RPMI8226 (cell line): Measurements from ENCODE around the gene TDRD6.

ENCODE experiments used
- DNase-seq: peaks from one replicate; pipeline ENCODE4 v3.0.0-alpha.2; 2015

TDRD6 gene

DNA sequence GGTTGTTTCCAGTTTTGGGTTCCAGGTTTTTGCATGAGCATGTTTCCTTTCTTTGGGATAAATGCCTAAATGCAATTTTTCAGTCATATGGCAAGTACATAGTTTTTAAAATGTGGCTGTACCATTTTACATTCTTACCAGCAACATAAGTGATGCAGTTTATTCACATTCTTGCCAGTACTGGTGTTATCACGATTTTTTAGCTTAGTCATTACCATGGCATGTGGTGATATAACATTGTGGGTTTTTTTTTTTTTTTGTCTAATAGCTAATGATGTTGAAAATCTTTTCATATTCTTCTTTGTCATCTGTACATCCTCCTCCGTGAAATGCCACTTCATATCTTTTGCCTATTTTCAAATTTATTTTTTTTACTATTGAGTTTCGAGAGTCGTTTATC lies 2.9 kb upstream of the TDRD6 start:
- DNase-seq, result no peak

DNA sequence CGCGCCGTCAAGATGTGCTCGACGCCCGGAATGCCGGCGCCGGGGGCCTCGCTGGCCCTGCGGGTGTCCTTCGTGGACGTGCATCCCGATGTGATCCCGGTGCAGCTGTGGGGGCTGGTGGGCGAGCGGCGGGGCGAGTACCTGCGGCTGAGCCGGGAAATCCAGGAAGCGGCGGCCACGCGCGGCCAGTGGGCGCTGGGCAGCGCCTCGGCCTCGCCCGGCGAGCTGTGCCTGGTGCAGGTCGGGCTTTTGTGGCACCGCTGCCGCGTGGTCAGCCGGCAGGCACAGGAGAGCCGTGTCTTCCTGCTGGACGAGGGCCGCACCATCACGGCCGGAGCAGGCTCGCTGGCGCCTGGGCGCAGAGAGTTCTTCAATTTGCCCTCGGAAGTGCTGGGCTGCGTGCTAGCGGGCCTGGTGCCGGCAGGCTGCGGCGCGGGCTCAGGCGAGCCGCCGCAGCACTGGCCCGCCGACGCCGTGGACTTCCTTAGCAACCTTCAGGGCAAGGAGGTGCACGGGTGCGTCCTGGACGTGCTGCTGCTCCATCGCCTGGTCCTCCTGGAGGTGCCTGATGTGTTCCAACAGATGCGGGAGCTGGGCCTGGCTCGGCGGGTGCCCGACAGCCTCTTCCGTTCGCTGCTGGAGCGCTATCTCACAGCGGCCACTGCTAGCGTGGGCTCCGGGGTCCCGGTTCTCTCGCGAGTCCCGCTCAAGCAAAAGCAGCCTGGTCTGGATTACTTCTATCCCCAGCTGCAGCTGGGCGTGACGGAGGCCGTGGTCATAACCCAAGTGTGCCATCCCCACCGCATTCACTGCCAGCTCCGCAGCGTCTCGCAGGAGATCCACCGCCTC lies 656 bp downstream of the TDRD6 start:
- DNase-seq, result no peak

GRCh38 chr6:46688966-46689335 lies 1.3 kb downstream of the TDRD6 start:
- DNase-seq, result no peak

DNA sequence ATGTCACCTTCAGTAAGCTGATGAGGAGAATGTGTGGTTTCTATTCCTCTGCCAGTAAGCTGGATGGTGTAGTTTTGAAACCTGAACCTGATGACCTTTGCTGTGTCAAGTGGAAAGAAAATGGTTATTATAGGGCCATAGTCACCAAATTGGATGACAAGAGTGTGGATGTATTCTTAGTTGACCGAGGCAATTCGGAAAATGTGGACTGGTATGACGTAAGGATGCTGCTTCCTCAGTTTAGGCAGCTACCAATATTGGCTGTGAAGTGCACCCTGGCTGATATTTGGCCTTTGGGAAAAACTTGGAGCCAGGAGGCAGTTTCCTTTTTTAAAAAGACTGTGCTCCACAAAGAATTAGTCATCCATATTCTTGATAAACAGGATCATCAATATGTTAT lies 2.0 kb downstream of the TDRD6 start:
- DNase-seq, result no peak

GRCh38 chr6:46690141-46690755 lies 2.6 kb downstream of the TDRD6 start:
- no peak for DNase-seq

DNA sequence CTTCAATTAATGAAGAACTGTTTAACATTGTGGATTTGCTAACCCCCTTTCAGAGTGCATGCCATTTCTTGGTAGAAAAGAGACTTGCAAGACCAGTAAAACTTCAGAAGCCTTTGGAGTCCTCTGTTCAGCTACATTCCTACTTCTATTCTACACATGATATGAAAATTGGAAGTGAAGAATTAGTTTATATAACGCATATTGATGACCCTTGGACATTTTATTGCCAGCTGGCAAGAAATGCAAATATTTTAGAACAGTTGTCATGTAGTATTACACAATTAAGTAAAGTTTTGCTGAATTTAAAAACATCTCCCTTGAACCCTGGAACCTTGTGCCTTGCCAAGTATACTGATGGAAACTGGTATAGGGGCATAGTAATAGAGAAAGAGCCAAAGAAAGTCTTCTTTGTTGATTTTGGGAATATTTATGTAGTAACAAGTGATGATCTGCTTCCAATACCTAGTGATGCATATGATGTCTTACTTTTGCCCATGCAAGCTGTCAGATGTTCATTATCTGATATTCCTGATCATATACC lies 3.3 kb downstream of the TDRD6 start:
- no peak for DNase-seq

- no peak for DNase-seq
These were observed 12.3 kb downstream of the TDRD6 start for GRCh38 chr6:46699970-46700369.

DNA sequence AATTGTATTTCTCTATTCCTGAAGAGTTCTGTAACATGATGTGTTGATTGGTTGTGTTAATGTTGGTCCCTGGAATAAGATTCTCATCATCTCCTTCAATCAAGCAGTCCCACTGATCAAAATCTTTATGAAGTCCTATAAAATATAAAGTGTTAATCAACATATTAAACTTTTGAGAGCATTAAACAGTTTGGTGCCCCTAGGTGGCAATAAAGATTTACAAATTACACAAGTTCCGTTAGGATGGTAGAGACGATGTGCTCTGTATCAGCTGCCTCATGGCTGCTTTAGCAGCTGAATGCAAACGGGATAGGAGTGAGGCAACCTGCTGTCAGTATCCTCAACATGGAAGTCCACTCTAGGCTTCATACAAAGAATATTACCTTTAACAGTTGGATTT lies 16.9 kb downstream of the TDRD6 start:
- no peak for DNase-seq

DNA sequence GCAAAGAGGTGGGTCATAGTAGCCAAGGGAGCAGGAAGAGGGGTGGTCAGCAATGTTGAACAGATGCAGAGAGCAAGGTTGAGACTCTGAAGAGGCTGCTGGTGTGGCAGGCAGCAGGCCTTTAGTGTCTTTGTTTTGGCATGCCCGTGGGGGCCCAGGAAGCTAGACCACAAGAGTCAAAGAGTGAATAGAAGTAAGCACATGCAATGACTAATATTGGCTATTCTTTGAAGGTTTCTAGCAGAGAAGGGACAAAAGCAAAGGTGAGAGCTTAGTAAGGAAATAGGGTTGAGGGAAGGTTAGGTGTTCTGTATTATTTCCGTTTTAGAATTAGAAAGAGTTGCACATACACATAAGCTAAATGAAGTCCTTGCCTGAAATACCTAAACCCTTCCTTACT lies 18.8 kb downstream of the TDRD6 start:
- DNase-seq, result no peak

DNA sequence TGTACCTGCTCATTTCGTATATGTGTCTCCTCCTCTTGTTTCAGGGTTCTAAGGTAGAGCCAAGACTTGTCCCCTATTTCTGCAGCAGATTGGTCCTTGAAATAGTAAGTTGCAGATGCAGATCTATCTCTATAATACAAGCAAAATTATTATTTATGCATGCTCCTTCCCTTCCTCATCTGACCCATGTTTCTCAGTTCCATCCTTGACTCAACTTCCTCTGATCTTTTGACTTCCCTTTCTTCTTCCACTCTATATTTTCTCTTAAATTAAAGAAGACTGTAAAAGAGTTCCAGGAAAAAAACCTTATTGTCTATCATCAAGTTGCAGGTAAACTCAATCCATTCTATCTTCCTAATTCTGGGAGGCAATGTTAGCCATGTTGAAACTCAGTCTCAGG lies 23.8 kb downstream of the TDRD6 start:
- no peak for DNase-seq

DNA sequence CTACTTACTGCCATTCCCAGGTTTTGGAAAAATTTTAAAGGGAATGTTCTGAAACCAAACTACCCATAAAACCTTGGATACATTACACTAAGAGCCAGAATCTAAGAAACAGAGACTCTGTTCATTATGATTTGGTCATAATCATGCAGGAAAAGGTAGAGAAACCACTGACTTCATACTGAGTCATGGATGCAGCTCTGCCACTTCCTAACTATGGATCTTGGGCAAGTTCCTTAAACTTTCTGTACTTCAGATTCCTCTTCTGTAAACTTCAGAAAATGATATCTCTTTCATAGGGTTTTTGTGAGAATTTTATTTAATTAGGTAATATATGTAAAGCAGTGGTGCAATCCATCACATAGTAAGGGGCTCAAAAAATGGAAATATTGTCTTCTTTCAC lies 27.5 kb downstream of the TDRD6 start:
- no peak for DNase-seq

- no peak for DNase-seq
These were observed 31.4 kb downstream of the TDRD6 start for GRCh38 chr6:46719099-46719498.

DNA sequence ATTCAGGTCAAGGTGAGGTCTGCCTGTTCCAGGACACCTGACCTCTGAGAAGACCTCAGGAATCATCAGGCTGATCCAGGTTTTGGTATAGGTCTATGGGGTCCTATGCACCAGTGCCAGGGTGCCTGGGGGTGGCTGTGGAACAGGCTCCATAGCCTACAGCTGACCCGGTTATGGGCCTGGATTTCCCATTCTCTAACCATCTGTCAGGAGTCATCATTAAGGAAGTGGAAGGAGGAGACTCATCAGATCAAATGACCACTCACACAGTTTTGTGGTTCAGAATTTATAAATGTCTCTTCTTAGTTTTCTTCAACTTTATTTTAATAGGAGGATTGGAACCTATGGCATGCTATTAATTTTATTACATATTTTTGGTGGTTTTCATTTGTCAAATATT lies 32.7 kb downstream of the TDRD6 start:
- DNase-seq, result no peak

GRCh38 chr6:46729787-46730326 lies 42.2 kb downstream of the TDRD6 start:
- no peak for DNase-seq

GRCh38 chr6:46730921-46731461 lies 43.3 kb downstream of the TDRD6 start:
- DNase-seq, result no peak

- DNase-seq, result no peak
These were observed 45.7 kb downstream of the TDRD6 start for GRCh38 chr6:46733341-46733801.

DNA sequence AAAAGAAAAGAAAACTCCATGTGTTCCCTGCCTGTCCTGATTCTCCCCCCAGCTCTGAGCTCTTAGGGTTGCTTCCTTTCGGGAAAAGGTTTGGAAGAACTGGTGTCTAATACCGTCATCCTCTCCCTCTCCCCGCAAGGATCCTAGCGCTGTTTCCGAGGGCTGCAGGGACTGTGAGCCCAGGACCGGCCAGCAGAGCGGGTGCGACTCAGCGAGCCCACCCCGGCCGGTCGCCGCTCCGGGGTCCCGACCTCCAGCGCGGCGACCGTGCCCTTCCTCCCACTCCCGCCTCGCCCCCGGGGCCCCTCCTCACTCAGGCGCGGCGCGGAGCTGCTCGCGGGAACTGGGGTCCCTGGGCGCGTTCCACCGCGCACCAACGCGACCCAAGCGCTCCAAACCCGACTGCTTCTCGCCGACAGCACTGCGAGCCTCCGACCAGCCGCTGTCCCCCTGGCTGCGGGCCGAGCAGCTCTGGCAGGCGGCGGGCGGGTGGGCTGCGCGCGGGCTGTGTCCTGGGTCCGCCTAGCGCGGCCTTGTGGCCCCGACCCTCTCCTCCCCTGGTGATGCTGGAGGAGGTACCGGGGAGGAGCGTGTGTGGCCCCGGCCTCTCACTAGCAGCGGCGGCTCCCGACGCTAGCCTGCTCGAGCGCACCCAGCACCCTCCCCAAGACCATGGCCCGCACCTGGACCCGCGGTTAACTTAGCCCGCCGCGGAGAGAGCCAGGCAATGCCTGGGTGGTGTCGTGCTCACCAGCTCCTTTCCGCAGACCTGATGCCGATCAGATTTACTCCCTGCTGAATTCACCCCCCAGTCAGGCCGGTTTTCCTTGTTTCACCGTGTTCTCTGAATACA lies 47.4 kb downstream of the TDRD6 start, which contains the start of gene PLA2G7:
Gene PLA2G7, minus strand, starts transcription at position 509 of the 853 bp plus-strand sequence. CDS start 12,484 bp downstream, outside the sequence.
- DNase-seq, result no peak

DNA sequence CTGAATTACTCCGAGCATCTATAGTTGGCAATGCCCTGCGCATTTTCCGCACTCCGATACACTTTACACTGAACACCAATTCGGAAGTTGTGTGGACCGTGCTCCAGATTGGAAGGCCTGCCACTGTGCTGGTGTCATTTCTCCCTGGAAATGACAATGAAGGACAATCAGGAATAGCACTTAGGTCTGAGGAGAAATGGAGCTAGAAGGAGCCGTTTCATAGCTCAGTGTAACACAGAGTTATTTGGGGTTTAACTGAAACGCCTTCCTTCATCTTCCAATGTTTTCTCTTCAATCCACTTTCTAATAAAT lies 48.0 kb downstream of the TDRD6 start:
- DNase-seq, result no peak

- DNase-seq, result no peak
These were observed 49.2 kb downstream of the TDRD6 start for GRCh38 chr6:46736906-46737305.

DNA sequence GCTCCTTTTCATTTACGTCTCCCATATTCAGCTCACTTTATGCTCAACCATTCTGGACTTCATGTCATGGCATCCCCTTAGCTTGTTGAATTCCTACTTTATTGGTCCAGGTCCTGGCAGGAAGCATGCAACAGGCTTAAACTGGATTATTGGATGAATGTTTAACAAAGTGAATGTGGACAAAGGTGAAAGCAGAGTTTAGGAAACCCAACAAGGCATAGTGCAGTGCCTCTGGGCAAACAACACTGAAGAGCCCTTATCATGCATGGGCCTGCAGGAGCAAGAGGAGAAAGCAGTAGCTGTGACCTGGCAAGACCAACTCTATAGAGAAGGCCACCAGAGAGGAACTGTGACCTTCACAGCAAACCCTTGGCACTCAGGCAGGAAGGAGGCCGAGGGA lies 53.8 kb downstream of the TDRD6 start:
- no peak for DNase-seq

GRCh38 chr6:46741910-46742309 lies 54.2 kb downstream of the TDRD6 start:
- DNase-seq, result no peak

DNA sequence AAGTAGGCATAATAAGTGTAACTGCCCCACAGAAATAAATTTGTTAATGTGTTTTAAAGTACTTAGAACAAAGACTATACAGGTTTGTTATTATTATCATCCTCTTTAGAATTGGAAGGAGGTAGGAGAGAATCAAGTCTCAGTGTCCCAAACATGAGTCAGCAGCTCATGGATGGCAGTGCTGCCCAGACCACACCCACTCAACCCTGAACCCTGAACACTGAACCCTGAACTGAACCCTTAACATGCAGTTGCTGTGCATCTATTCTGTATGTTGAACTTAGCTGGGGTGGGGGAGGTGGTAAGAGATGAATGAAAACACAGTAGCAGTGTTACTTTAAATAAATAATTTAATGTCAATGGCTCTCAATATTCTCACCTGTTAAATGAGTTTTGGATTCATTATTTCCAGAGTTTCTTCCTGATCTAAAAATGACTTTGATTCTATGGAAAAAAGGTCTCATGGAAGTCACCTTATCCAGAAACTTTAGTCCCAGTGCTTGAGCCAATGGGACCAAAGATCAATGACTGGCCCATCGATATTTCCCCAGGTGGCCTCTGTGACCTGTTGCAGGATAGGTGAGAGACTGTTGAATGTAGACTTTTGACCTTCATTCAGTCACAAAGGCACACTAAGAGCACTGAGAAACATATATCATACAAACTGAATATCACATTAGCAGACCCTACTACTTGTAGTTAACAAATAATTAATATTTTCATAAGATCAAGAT lies 55.9 kb downstream of the TDRD6 start:
- no peak for DNase-seq
